ENCODE results near the gene CD44.

GRCh38 chr11:35231076-35231860 lies 92.3 kb downstream of the CD44 start:
- TF ChIP-seq, protein P1, sequence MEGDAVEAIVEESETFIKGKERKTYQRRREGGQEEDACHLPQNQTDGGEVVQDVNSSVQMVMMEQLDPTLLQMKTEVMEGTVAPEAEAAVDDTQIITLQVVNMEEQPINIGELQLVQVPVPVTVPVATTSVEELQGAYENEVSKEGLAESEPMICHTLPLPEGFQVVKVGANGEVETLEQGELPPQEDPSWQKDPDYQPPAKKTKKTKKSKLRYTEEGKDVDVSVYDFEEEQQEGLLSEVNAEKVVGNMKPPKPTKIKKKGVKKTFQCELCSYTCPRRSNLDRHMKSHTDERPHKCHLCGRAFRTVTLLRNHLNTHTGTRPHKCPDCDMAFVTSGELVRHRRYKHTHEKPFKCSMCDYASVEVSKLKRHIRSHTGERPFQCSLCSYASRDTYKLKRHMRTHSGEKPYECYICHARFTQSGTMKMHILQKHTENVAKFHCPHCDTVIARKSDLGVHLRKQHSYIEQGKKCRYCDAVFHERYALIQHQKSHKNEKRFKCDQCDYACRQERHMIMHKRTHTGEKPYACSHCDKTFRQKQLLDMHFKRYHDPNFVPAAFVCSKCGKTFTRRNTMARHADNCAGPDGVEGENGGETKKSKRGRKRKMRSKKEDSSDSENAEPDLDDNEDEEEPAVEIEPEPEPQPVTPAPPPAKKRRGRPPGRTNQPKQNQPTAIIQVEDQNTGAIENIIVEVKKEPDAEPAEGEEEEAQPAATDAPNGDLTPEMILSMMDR (IDR thresholded peaks at IDR 0.05; ENCODE audit: low read length): no peak
- TF ChIP-seq EZH2 (IDR thresholded peaks at IDR 0.05; ENCODE audit: borderline replicate concordance, low read length): no peak
